Tibial nerve (tissue), 3 donors: Measurements from ENCODE around the gene HJV.

Experiments
- CTCF ChIP-seq, 5 experiments: fragments of 200-600 bp in 3 of 5; fragments of 450-650 bp in 2 of 5; sonication (generic) in 3 of 5; IDR thresholded peaks; one replicate each; pipeline ENCODE4 v1.5.1; 2016 to 2019; ENCODE audit warnings: antibody characterized with exemption in 5 of 5, mild to moderate bottlenecking in 3 of 5, moderate library complexity in 2 of 5
- POLR2A ChIP-seq, 2 donors: fragments of 450-650 bp; IDR thresholded peaks; one replicate each; pipeline ENCODE4 v1.6.1; 2017; ENCODE audit warnings: antibody characterized with exemption in 2 of 2, mild to moderate bottlenecking in 2 of 2, moderate library complexity in 2 of 2

- TF ChIP-seq CTCF (IDR thresholded peaks at IDR 0.05), result peak in 1 of 5 experiments; percentile 13
- TF ChIP-seq POLR2A (IDR thresholded peaks at IDR 0.05), result no peak
Measured at GRCh38 chr1:145979746-145980456, 41.6 kb downstream of the HJV start.
